Measurements from ENCODE around the gene SLC38A10. TPM values are rescaled to one million over a fixed set of nuclear protein-coding genes. Genes with fewer than 3 reads are reported as not detected.
A peak's percentile ranks its signal among the peaks of the same experiment; 100 is the strongest.
"Not testable (repeated sequence)": the region's sequence is repeated elsewhere in the genome, so short reads cannot be mapped to it uniquely, and the experiment has no call there.

Gene SLC38A10
- total RNA-seq, 4 donors from 2014 or later = 126 to 206 (median 169) TPM

- H3K4me3 ChIP-seq = no peak overlapping the region
- H3K9me3 ChIP-seq = no peaks in the 10 kb centered on the region
- H3K27me3 ChIP-seq = no peaks in the 10 kb centered on the region
- DNase-seq = no peak
- H3K27ac ChIP-seq = no peak overlapping the region
- peaks cover 0 to 24% (median 3%) of the 10 kb centered on the region in 4 donors for H3K4me1 ChIP-seq
- no peaks in the 10 kb centered on the region for H3K36me3 ChIP-seq
- TF ChIP-seq POLR2A (IDR thresholded peaks at IDR 0.05) (no peak), CTCF (IDR thresholded peaks at IDR 0.05) (no peak)
Observed at GRCh38 chr17:81311946-81312345, 16.8 kb upstream of the SLC38A10 start.

- Histone ChIP-seq H3K4me1 (peaks cover 0 to 19% (median 3%) of the 10 kb centered on the region in 4 donors), H3K9me3 (no peaks in the 10 kb centered on the region), H3K27me3 (no peaks in the 10 kb centered on the region), H3K27ac (no peak overlapping the region), H3K36me3 (no peaks in the 10 kb centered on the region), H3K4me3 (no peak overlapping the region)
- DNase-seq = no peak
- no peak for TF ChIP-seq POLR2A (IDR thresholded peaks at IDR 0.05)
- no peak for TF ChIP-seq CTCF (IDR thresholded peaks at IDR 0.05)
Observed at GRCh38 chr17:81310949-81311550, 15.9 kb upstream of the SLC38A10 start.

GRCh38 chr17:81309859-81310839, 15.0 kb upstream of the SLC38A10 start:
- Histone ChIP-seq H3K27ac (peak overlapping the region in 3 of 4 donors; percentile 69 to 93 (median 70)), H3K4me3 (peak overlapping the region in 2 of 4 donors; percentile 51 to 57), H3K36me3 (no peaks in the 10 kb centered on the region), H3K4me1 (peaks cover 0 to 19% (median 3%) of the 10 kb centered on the region in 4 donors), H3K27me3 (no peaks in the 10 kb centered on the region), H3K9me3 (no peaks in the 10 kb centered on the region)
- TF ChIP-seq POLR2A (IDR thresholded peaks at IDR 0.05) = no peak
- no peak for TF ChIP-seq CTCF (IDR thresholded peaks at IDR 0.05)
- no peak for DNase-seq

GRCh38 chr17:81309140-81309858, 14.2 kb upstream of the SLC38A10 start:
- Histone ChIP-seq H3K9me3 (no peaks in the 10 kb centered on the region), H3K36me3 (no peaks in the 10 kb centered on the region), H3K4me1 (peaks cover 0 to 19% (median 3%) of the 10 kb centered on the region in 4 donors), H3K4me3 (peak overlapping the region in 3 of 4 donors; percentile 16 to 57 (median 51)), H3K27ac (peak overlapping the region in 3 of 4 donors; percentile 69 to 93 (median 70)), H3K27me3 (no peaks in the 10 kb centered on the region)
- peak; percentile 43 to 97 (median 96) for DNase-seq
- peak in 4 of 6 experiments; percentile 48 to 90 (median 84) for TF ChIP-seq CTCF (IDR thresholded peaks at IDR 0.05)
- TF ChIP-seq POLR2A (IDR thresholded peaks at IDR 0.05) = peak; percentile 47 to 91

GRCh38 chr17:81308784-81309139, 13.7 kb upstream of the SLC38A10 start:
- H3K36me3 ChIP-seq, H3K9me3 ChIP-seq, H3K27me3 ChIP-seq, DNase-seq: not testable (repeated sequence)
- peak overlapping the region in 3 of 4 donors; percentile 69 to 93 (median 70) for H3K27ac ChIP-seq
- H3K4me3 ChIP-seq = peak overlapping the region in 3 of 4 donors; percentile 16 to 57 (median 51)
- peaks cover 0 to 19% (median 3%) of the 10 kb centered on the region in 4 donors for H3K4me1 ChIP-seq
